ENCODE data around the gene EFR3B. TPM values are rescaled to one million over a fixed set of nuclear protein-coding genes. Genes with fewer than 3 reads are reported as not detected.
A peak's percentile ranks its signal among the peaks of the same experiment; 100 is the strongest.
"Not testable (repeated sequence)": the region's sequence is repeated elsewhere in the genome, so short reads cannot be mapped to it uniquely, and the experiment has no call there.

Gene EFR3B
- total RNA-seq, 6 experiments from 2014 or later, result 0.17 to 0.54 (median 0.33) TPM

DNA sequence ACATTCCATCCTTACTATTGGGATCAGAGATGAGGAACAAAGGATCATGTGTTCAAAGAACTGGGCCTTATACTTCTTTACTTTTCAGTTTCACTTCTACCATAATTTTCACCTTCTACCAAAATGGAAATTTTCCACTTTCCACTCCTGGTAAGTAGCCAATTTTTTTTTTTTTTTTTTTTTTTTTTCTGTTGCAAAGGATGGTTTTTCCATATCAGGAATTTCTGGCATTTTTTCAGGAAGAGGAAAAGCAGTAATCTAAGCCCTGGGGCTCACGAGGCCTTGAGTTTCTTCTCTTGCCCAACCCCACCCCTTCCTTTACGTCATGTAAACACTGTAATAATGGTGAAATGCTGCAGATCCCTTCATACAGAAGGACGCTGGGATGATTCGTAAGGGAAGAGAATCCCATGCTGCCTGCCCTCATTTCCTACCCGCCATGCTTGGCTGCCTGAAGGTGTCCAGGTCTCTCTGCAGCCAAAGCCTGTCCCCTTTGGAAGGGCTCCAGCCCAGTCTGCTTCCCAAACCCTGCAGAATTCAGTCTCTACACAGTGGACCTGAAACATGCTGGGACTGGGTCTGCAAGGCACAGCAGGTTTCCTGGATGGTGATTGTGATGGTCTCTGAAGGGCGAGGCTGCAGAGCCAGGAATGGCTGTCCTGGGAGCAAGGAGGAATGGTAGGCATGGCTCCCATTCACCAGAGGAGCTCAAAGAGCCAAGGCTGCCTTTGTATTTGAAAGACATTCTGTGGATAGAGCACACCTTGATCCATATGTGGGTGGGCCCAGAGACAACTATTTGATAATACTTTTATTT lies 57.0 kb downstream of the EFR3B start:
- TF ChIP-seq, protein P1, sequence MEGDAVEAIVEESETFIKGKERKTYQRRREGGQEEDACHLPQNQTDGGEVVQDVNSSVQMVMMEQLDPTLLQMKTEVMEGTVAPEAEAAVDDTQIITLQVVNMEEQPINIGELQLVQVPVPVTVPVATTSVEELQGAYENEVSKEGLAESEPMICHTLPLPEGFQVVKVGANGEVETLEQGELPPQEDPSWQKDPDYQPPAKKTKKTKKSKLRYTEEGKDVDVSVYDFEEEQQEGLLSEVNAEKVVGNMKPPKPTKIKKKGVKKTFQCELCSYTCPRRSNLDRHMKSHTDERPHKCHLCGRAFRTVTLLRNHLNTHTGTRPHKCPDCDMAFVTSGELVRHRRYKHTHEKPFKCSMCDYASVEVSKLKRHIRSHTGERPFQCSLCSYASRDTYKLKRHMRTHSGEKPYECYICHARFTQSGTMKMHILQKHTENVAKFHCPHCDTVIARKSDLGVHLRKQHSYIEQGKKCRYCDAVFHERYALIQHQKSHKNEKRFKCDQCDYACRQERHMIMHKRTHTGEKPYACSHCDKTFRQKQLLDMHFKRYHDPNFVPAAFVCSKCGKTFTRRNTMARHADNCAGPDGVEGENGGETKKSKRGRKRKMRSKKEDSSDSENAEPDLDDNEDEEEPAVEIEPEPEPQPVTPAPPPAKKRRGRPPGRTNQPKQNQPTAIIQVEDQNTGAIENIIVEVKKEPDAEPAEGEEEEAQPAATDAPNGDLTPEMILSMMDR (IDR thresholded peaks at IDR 0.05), result no peak

DNA sequence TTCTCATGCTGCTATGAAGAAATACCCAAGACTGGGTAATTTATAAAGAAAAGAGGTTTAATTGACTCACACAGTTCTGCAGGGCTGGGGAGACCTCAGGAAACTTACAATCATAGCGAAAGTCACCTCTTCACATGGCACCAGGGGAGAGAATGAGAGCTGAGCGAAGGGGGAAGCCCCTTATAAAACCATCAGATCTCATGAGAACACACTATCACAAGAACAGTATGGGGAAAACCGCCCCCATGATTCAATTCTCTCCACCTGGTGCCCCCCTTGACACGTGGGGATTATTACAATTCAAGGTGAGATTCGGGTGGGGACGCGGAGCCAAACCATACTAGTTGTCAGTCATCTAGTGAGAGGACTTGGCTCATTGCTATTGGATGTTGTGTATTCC lies 60.5 kb downstream of the EFR3B start:
- not testable (repeated sequence) for H3K9me3 Mint-ChIP-seq; DNase-seq; H3K27me3 Mint-ChIP-seq (ENCODE audit: insufficient read depth); H3K4me3 Mint-ChIP-seq; H3K36me3 Mint-ChIP-seq (ENCODE audit: low read depth); H3K27ac Mint-ChIP-seq
- H3K4me1 Mint-ChIP-seq (ENCODE audit: low read depth), result peaks cover 34% of the 10 kb centered on the region

More for the DNA sequence above, 57.0 kb downstream of the EFR3B start:
- H3K9me3 Mint-ChIP-seq, result no peaks in the 10 kb centered on the region
- H3K27ac Mint-ChIP-seq, result no peak overlapping the region
- peaks cover 7% of the 10 kb centered on the region for H3K27me3 Mint-ChIP-seq (ENCODE audit: insufficient read depth)
- peak; percentile 27 for DNase-seq
- H3K36me3 Mint-ChIP-seq (ENCODE audit: low read depth), result no peaks in the 10 kb centered on the region
- H3K4me3 Mint-ChIP-seq, result no peak overlapping the region
- H3K4me1 Mint-ChIP-seq (ENCODE audit: low read depth), result peaks cover 18% of the 10 kb centered on the region

DNA sequence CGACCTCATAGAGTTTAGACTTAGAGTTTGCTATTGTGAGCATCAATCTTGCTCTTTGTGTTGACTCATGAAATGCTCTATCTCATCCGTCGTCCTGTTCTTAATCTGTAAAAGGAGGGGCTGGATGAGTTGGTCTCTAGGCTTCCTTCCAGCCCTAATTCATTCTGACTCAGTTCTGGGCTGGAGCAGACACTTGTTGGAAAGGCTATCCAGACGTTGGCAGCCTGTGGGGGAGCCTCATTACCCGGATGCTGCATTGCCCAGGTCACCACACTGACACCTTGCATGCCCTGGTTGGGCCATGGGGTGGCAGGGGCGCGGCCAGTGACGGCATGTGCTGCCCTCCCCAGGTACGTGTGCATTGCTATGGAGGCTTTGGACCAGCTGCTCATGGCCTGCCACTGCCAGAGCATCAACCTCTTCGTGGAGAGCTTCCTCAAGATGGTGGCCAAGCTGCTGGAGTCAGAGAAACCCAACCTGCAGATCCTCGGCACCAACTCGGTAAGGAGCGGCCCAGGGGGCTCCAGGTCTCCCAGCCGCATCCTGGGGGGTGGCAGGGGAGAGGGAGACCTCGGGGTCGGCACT lies 61.5 kb downstream of the EFR3B start:
- H3K27me3 Mint-ChIP-seq (ENCODE audit: insufficient read depth), result peaks cover 4% of the 10 kb centered on the region
- H3K36me3 Mint-ChIP-seq (ENCODE audit: low read depth), result no peaks in the 10 kb centered on the region
- DNase-seq, result peak; percentile 91
- peaks cover 34% of the 10 kb centered on the region for H3K4me1 Mint-ChIP-seq (ENCODE audit: low read depth)
- no peak overlapping the region; the same call in 1 of the 2 replicates for H3K27ac Mint-ChIP-seq
- TF ChIP-seq, protein P1 (IDR thresholded peaks at IDR 0.05), result no peak
- no peaks in the 10 kb centered on the region for H3K9me3 Mint-ChIP-seq
- H3K4me3 Mint-ChIP-seq, result no peak overlapping the region

DNA sequence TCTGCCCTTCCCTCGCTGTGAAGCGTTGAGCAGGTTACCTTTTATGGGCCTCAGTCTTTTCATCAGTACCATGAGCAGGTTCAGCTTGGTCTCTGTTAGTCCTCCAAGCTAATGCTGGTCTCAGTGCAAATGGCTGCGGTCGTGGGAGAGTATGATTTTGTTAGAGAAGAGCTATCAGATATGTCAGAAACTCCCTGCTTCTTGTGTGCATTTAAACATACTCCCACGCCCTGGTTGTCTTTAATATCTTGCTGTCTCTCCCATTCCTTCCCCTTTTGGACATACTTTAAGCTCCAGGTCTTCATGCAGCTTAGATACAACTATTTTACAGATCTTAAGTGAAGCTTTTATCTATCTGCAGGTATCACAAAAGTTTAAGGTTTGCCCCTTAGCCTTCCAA lies 62.9 kb downstream of the EFR3B start:
- H3K27me3 Mint-ChIP-seq (ENCODE audit: insufficient read depth), result peaks cover 4% of the 10 kb centered on the region; the same call in 1 of the 2 replicates
- H3K36me3 Mint-ChIP-seq (ENCODE audit: low read depth), result no peaks in the 10 kb centered on the region
- no peak overlapping the region for H3K4me3 Mint-ChIP-seq
- TF ChIP-seq, protein P1 (IDR thresholded peaks at IDR 0.05), result no peak
- peaks cover 34% of the 10 kb centered on the region for H3K4me1 Mint-ChIP-seq (ENCODE audit: low read depth)
- no peak for DNase-seq
- H3K27ac Mint-ChIP-seq, result no peak overlapping the region
- H3K9me3 Mint-ChIP-seq, result no peaks in the 10 kb centered on the region

DNA sequence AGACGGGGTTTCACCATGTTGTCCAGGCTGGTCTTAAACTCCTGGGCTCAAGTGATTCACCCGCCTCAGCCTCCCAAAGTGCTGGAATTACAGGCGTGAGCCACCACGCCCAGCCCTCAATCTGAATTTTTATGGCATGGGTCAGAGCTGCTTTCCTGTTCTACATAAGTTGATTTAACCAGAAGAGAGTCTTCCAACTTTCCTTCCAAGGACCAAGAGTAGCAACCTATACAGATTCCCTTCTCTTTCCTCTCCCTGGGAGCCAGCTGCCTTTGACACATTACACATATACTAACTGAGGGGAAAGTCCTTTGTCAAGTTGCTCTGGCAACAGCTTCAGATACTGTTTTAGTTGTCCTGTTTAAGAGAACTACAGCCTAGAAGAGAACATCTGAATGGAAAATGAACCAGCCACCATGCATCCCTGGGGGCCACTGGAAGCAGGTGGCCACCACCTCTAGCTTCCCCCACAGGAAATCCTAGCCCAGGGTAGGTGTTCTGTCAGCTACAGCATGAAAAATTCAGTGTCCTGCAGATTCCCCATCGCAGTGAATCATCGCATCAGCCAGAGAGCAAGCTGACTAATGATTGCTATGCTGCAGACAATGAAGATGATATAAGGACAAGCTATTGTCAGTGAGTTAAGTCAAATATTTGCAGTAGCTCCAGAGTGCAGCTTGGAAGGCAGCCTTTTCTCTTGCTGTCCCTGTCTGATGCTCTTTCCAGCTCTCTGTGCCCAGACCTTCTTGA lies 63.6 kb downstream of the EFR3B start:
- peak; percentile 79 for DNase-seq
- Mint-ChIP-seq H3K27me3 (ENCODE audit: insufficient read depth) (peaks cover 4% of the 10 kb centered on the region; the same call in 1 of the 2 replicates), H3K9me3 (no peaks in the 10 kb centered on the region), H3K4me1 (ENCODE audit: low read depth) (peaks cover 34% of the 10 kb centered on the region), H3K27ac (peak overlapping the region; percentile 71), H3K4me3 (peak overlapping the region; percentile 10), H3K36me3 (ENCODE audit: low read depth) (no peaks in the 10 kb centered on the region)
- TF ChIP-seq, protein P1 (IDR thresholded peaks at IDR 0.05), result no peak

Data from HFFc6 (cell line).